Activated T-cell treated with anti-CD3 and anti-CD28 coated beads for 1 hour (primary cell): Measurements from ENCODE around the gene TBC1D2B.

Experiments used
- DNase-seq: peaks from one replicate; pipeline ENCODE4 v3.0.0-alpha.2; 2020; ENCODE audit warnings: low read depth

TBC1D2B gene

DNA sequence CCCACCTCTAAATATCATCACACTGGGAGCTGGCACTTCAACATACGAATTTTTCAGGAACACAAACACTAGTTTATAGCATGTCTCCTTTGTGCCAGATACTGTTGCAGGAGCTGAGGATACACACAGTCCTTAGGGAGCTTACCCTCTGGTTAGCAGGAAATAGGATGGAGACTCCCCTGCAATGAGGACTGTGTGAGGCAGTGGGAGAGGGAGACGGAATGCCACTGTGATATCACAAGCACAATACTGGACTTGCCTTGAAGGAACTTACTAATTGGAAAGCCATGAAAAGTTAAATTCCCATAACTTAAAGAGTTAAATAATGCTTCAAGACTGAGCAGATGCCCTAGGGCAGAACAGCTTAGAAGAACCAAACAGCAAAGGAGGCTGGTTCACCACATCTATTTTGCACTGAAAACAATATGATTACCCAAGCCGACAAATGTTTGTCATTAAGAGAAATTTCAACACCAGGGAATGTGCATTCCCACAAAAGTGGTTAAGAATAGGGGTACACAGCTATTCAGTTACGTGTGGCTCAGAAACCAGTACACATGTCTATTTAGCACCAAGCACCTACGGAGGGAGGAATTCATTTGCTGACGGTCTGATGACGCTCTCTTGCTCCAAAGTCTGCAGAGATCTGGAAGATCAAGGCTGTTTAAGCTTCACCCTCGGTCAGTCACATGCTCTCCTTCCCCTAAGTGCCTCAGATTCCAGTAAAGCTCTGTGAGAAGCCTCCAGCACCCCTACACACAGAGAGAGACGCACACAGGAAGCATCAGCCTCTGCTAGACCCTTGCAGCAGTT, 5.2 kb downstream of the TBC1D2B start:
- DNase-seq: no peak

DNA sequence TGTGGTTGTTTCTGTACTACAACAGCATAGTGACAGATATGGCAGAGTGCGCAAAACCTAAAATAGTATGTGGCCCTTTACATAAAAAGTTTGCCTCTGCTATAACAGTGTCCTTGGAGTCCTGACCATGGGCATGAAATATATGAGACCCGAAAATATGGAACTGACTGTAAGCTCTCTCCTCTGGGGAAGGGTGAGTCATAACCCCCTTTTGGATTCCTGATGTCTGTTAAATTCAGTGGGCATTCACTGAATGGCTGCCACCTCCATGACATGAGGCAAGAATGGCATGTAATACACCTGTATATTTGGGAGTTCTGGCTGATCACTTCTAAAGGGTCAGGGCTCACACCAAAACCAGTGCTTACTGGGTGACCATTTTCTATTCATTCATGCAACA, 6.1 kb downstream of the TBC1D2B start:
- DNase-seq: no peak

DNA sequence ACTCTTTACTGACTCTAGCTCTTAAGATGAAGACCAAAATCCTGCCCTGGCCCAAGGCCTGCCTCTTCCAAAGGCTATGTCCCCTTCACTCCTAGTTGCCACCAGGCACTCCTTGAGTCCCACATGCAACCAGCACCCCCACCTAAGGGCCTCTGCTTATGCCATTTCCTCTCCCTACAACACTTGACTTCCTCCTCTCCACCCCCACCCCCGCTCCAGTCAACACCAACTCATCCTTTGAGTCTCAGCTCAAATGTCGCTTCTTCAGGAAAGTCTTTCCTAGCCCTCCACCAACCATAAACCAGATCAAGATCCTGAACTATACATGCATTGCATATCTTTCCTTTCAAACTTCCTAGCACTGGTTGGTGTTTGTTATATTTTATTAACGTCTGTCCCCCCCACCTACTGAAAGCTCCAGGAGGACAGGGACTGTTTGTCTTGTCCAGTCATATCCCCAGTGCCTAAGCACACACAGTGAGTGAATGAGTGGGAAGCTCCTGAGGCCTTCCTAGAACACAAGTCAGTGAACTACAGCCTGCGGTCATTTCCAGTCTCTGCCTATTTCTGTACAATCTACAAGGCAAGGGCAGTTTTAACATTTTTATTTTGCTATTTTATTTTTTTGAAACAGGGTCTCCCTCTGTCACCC, 7.3 kb downstream of the TBC1D2B start:
- DNase-seq: peak; percentile 35

DNA sequence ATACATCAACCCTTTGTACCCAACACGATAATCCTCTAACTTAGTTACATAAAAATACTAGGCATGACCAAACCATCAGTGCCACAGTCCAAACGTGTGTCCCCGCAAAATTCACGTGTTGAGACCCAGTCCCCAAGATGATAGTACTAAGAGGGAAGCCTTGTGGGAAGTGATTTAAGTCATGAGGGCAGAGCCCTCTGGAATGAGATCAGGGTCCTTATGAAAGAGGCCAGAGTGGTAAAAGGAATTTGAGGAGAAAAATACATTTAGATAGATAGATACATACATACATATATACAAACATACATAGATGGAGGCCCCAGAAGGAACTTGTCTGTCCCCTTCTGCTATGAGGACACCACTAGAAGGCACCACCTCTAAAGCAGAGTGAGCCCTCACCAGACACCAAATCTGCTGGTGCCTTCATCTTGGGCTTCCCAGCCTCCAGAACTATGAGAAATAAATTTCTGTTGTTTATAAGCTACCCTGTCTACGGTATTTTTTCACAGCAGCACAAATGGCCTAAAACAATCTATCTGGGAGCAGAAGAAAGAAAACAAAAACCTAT, 8.0 kb downstream of the TBC1D2B start:
- DNase-seq: no peak

DNA sequence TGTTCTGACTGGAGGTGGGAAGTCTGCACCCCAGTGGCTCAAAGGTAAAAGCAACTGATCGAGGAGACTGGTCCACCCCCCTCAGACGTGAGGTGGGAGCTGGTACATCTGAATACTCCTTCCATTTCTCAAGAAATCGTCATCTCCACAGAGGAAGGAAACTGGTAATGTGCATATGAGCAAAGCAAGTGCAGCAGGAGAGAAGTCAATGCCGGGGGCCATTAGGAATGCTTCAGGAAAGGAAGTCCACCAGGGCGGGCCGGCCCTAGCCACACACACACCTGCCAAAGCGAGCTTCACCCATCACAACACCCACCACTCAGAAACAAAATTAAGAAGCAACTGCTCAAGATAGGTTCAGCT, 8.5 kb downstream of the TBC1D2B start:
- DNase-seq: no peak

DNA sequence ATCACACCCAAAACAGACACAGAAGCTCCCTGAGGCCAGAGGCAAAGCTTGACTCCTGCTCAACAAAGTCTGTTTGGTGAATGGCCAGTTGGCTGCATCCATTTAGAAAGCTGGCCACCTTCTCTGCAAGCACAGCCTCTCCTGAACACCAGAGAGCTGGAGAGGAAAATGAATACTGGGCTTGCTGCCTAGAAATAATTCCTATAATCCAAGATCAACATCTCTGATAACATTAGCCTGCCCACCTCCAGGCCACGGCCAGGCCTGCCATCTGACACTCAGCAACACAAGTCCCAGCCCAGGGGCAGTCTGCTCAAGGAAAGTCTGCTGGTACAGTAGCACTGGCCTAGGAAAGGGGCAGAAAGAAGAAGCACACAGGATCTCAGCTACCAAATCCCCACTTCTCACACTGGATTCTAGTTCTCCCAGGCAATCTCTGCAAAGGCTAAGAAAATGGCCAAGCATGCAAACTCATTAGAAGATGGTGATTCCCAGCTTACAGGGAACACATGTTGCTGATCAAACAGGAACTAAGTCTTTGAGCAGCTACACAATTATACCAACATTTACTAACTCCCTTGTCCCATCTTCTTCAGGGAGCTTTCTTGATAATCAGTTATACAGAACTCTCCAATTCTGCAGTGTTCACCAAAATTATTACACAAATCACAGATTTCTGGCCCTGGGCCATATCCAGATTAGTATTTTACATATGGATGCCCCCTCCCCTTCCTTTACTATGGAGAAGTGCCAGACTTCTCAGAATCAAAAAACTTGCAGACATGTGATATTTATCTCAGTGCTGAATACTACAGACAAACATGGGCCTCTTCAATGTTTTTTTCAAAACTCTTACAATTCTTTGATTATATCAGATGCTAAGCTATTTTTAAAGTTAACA, 9.9 kb downstream of the TBC1D2B start:
- DNase-seq: no peak

DNA sequence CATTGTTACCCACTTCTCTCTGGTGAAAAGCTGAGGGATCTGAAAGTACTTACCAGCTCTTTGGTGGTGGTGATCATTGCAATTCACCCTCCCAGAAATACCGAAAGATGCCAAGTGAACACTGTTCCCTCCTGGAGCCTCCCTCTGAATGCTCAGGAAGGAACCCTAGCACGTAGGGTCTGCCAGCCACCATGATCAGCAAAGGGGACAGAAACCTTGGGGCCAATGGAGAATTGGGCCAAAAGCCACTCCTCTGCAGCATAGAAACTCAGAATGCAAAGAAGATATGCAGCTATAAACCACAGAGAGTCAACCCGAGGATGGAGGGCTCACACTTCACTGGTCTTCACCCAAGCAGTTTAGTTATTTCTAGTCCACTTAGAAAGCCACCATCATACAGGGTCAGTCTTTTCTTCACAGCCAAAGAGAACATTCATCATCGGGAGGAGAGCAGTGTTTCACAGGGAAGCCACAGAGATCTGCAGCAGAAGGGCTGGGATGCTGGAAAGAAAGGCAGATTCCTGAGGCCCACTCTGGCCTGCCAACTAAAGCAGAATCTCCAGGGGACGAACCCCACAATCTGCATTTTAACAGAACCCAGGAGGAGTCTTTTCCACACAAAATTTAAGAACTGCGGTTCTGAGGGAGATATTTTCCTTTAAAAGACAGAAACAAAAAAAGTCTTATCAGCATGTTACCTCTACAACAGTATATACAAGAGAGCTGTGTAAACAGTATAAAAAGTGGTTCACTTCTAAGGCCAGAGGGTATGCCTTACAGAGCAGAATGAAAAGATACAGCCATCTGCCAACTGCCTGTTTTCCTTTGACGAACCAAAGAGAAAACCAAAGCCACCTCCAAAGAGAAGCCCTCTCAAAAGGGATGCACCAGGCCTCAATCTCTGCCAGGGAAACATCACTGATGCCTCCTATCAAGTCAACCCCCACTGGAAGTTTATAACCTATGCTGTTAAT, 11.3 kb downstream of the TBC1D2B start:
- no peak for DNase-seq

DNA sequence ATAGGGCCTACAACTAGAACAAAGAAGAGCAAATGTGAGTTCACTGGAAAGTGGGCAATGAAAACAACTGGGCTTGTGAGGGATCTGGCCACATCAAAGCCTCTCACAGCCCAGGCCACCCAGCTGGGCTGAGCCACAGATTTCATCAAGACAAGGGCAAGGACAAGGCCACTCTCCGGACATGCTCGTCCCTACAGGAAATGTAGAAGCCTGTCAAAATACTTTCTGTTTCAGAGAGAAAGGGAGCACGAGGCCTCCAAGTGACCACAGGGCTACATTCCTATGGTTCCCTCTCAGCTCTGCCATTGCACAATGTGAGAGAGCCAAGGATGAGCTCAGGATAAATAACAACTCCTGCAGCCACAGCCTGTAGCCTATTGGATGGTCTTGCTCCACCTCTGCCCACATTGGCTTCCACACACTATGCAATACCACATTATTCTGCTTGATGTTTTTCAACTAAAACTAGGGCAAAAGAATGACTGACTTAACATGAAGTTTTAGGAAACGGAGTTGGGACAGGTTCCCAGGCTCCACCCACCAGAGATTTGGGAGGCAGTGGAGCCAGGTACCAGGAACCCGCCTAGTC, 12.1 kb downstream of the TBC1D2B start:
- no peak for DNase-seq

DNA sequence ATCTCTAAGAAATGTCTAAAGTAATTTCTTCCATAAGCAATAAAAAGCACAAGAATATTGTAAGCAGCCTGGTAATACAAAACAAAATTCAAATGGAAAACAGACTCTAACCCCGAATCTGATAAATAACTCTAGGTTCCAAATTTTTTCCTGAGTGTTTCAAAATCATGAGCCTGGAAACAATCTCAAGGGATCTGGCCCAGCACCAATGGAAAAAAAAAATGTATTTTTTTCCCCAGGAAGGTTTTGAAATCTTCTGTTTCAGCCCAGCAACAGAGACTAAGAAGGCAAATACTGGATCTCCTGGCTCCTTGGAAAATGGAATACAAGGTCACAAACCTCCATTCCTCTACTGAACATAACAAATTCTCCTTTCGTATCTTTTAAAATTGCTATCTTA, 13.0 kb downstream of the TBC1D2B start:
- no peak for DNase-seq

DNA sequence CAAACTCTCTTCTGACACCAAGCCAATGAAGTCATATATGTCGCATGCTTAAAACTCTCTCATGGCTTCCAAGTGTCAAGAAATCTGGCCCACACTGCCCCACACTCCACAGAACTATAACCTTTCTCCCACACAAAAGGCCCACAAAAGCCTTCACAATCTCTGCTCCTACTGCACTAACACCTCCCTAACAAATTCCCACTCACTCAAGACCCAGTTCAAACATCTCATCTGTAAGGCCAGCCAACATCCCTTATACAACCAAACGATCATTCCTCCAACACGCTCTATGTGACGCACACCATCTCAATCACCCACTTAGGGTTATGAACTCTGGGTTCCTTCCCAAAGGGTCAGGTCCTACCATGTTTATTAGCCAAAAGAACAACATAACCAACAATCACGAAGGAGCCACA, 13.5 kb downstream of the TBC1D2B start:
- DNase-seq: no peak

DNA sequence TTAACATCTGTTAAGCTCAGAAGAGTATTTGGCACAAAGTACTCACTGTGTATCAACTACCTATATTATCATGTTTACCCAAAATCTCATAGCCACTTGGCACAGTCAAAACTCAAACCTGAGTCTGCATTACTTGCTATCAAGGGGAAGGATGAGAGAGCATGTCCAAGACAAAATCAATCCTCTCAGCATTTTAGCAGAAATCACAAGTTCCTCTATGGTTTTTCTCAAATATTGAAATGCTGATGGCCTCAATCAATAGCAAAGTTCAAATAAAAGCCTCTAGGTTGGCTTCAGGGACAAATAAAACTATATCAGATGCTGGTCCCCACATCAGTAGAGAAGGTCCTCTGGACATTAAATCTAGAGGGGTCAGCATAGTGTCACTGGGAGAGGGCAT, 14.3 kb downstream of the TBC1D2B start:
- no peak for DNase-seq

DNA sequence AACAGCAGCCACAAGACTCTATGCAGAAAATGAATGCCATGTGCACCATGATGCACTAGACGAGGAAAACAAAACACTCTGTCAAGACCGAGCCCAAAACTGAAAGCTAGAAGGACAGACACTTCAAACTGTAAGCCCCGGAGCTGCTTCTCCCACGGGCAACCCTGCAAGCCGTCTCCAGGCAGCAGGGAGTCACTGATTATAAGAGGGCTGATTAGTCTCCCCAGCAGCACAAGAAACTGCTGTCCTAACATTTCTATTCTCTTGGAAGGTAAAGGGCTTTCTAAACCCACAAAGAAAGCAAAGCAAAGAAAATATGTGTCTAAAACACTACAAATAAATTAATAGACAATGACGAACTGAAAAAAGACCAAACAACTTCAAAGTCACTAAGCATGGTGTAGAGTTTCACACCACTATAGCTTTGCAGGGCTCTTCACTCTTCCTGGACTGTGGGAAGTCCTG, 15.5 kb downstream of the TBC1D2B start:
- DNase-seq: no peak

DNA sequence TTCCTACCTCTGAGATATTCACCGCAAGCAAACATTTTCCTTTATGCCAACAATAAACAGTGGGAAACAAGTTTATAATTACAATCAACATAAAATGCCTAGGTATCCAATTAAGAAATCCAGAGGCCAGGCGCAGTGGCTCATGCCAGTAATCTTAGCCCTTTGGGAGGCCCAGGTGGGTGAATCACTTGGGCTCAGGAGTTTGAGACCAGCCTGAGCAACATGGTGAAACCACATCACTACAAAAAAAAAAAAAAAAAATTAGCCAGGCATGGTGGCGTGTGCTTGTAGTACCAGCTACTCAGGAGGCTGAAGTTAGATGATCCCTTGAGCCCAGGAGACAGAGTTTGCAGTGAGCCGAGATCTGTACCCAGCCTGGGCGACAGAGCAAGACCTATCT, 17.3 kb downstream of the TBC1D2B start:
- no peak for DNase-seq

DNA sequence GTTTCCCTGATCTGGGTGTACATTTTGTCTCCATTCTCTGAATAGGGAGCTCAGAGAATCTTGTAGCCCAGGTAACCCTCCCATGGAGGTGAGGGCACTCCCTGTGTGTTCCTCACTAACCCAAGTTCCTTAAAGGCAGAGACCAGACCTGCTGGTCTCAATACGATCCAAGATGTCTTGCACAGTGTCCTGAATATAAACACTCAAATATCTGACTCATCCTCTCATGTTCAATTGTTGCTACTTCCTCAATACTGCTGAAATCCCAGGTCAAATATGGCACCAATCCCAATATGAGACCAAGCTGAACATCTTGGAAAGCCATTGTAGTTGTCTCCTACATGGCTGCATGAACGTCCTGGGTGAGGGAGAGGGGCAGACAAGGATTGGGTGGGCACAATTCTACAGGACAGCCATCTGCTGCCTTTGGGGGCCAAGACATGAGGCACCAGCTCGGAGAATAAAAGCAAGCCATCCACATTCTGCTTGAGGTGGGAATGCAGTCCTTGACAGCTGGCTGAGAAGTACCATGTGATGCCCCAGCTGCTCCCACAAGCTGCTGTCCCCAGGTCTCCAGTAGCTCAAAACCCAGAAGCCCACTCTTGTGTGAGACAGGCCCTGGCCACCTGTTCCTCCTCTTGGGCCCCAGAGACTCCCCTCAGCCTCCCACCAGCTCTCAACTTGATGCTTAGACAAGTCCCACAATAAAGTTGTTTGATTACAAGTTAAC, 18.2 kb downstream of the TBC1D2B start:
- DNase-seq: no peak

DNA sequence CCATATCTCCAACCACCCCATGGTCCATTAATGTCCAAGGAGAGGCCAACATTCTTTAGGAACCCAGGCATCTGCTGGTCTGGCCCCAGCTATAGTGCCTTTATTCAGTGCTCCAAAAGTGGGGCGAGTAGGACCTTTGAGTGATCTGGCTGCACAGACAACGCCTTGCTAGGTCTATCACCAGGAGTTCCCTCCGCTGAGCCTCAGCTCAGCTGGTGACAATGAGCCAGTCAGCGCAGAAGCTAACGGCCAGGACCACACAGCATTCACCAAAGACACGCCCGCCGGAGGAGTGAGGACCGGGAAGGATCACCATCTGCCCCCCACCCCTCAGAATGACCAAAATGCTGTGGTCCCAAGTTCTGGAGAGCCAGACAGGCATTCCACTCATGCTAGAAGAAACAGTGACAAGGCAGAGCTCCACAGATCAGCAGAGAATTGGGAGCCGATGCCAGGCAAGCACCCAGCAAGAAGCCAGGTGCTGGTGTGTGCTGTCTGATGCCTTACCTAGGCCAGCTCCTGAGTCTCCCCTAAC, 19.0 kb downstream of the TBC1D2B start:
- no peak for DNase-seq

DNA sequence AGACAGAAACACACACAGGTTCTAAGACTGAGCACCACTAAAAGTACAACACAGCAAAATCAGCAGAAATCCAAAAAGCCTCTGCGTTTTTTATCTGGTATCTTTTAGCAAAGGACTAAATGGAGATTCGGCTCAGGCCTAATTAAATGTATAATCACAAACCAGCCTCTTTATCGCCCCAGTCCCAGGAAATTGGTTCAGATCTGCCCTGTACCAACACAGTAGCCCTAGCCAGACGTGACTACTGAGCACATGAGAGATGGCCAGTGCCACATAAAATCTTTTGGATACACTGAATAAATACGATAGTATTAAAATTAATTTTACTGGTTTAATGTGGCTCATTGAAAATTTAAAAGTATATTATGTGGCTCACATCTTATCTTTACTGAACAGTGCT, 19.7 kb downstream of the TBC1D2B start:
- DNase-seq: no peak

DNA sequence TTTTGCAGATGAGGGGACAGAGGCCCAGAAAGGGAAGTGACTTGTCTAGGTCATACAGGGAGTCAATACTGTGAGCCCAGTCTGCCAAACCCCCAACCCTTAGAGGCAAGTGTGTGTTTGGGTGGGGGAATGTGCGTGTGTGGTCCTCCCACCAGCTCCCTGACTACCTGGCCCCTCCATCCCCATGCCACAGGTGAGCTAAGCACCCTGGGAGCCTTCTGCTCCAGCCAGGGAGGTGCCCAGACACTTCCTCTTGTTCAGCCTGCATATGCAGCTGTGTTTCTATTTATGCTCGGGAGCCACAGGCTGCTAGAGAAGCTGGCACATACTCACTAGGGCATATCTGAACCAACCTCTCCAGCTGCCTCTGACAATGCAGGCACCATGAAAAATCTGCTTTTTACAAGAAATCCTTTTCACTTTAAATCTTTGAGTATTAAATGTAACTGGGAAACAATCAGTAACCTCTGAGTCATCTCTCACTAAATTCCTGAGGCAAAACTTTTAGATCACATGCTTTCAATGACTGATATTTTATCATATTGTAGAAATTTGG, 20.7 kb downstream of the TBC1D2B start:
- DNase-seq: no peak

DNA sequence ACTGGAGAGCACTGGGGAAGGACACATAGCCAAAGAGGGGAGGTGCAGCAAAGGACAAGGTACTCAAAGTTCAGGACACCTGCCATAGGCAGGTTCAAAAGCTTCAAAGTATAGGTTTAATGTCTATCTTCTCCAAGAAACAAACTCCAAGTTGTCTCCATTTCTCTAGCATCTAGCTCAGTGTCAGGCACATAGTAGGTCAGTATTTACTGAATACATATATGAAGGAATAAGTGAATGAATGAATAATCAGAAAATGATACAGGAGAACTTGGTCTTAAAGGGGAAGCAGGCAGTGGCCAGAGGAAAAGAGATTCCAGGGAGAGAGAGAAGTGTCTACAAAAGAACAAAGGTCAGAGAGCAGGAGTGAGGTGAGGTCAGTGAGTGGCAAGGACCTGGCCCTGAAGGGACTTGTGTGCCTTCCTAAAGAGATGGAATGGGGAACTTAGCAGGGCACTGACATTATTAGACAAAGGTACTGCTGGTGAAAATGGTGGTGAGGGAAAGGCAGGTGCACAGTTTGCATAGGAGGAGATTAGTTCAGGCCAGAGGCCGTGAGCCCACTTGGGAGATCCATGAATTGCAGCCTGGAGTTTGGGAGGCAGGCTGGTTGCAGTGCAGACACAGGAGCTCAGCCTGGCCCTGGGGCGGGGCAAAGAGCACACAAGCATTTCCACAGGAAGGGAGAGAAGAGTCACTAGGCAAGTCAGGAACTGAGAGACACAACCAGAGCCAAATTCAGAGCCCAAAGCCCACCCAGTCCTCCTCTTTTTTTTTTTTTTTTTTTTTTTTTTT, 21.4 kb downstream of the TBC1D2B start:
- no peak for DNase-seq

DNA sequence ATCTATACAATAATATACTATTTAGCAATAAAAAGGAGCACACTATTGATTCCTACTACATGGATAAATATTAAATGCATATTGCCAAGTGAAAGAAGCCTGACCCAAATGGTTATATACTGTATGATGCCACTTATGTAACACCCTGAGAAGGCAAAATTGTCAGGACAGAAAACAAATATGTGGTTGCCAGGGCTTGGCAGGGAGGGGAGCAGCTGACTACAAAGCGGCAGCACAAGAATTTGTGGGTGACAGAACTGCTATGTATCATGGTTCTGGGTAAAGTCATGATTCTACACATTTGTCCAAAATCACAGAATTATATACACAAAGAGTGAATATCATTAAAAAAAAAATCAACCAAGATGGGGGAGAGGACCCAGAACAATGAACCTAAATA, 22.5 kb downstream of the TBC1D2B start:
- DNase-seq: no peak
